Common myeloid progenitor, CD34-positive (primary cell): ENCODE data around the gene CRTC3.
A peak's percentile ranks its signal among the peaks of the same experiment; 100 is the strongest.

Experiments
- CTCF ChIA-PET: fragments of 350-600 bp; sonication (Branson Sonifier 250); formaldehyde crosslinking; loops from one replicate; lab custom pipeline; 2021; ENCODE audit warnings: antibody characterized with exemption; lab: Charles Lee
- POLR2A ChIA-PET: fragments of 350-600 bp; sonication (Branson Sonifier 250); formaldehyde crosslinking; loops from one replicate; lab custom pipeline; 2021; ENCODE audit warnings: antibody characterized with exemption; lab: Charles Lee
- DNase-seq, 3 donors: peaks; one replicate each; pipeline versions ENCODE4 v3.0.0 to v3.0.0-alpha.2; 2013
- H3K27ac ChIP-seq, 2 experiments: 1 replicate in 1 of 2; 2 replicates in 1 of 2; pipeline ENCODE4 v1.7.0; 2013; ENCODE audit warnings: inconsistent platforms in 2 of 2, low read length in 2 of 2, mild to moderate bottlenecking in 2 of 2, low read depth in 1 of 2, moderate library complexity in 1 of 2; ENCODE audit not compliant: severe bottlenecking in 2 of 2, insufficient read depth in 1 of 2, poor library complexity in 1 of 2
- H3K27me3 ChIP-seq, 5 experiments: replicated peaks in 2 of 5; 1 replicate in 3 of 5; 2 replicates in 2 of 5; pipeline versions ENCODE4 v1.6.1 to v1.7.0; 2013; ENCODE audit warnings: low read length in 4 of 5, mild to moderate bottlenecking in 2 of 5, moderate library complexity in 2 of 5, inconsistent platforms in 1 of 5; ENCODE audit not compliant: insufficient read depth in 5 of 5, control insufficient read depth in 4 of 5
- H3K36me3 ChIP-seq, 4 experiments: 1 replicate in 2 of 4; 2 replicates in 2 of 4; pipeline versions ENCODE4 v1.6.1 to v1.7.0; 2013; ENCODE audit warnings: low read length in 3 of 4, control low read depth in 1 of 4, mild to moderate bottlenecking in 1 of 4; ENCODE audit not compliant: control insufficient read depth in 4 of 4, insufficient read depth in 4 of 4
- H3K4me1 ChIP-seq, 4 experiments: 1 replicate in 3 of 4; 2 replicates in 1 of 4; pipeline versions ENCODE4 v1.6.1 to v1.7.1; 2013; ENCODE audit warnings: low read length in 3 of 4, mild to moderate bottlenecking in 3 of 4, control low read depth in 1 of 4, inconsistent platforms in 1 of 4, moderate library complexity in 1 of 4; ENCODE audit not compliant: control insufficient read depth in 4 of 4, insufficient read depth in 4 of 4; ENCODE audit errors: control extremely low read depth in 1 of 4
- H3K4me3 ChIP-seq, 7 experiments: 1 replicate in 4 of 7; 2 replicates in 3 of 7; pipeline versions ENCODE4 v1.5.1 to v1.7.0; 2013; ENCODE audit warnings: mild to moderate bottlenecking in 7 of 7, low read length in 6 of 7, moderate library complexity in 6 of 7, inconsistent platforms in 2 of 7, low read depth in 2 of 7, control low read depth in 1 of 7; ENCODE audit not compliant: insufficient read depth in 4 of 7, control insufficient read depth in 1 of 7; ENCODE audit errors: extremely low read depth in 1 of 7
- H3K9me3 ChIP-seq, 5 experiments: 1 replicate in 4 of 5; 2 replicates in 1 of 5; pipeline versions ENCODE4 v1.6.1 to v1.7.1; 2013; ENCODE audit warnings: low read length in 4 of 5, mild to moderate bottlenecking in 2 of 5, inconsistent platforms in 1 of 5, low read depth in 1 of 5, moderate library complexity in 1 of 5; ENCODE audit not compliant: control insufficient read depth in 4 of 5, insufficient read depth in 2 of 5; ENCODE audit errors: control extremely low read depth in 1 of 5
- WGBS: methylation state at CpG from one replicate; pipeline ENCODE4 v1.1.5; 2013; ENCODE audit not compliant: insufficient coverage; 5-methylcytosine and 5-hydroxymethylcytosine counted together

The CRTC3 gene

GRCh38 chr15:90677807-90678790, 148.4 kb downstream of the CRTC3 start:
- Histone ChIP-seq H3K27me3 (no peaks in the 10 kb centered on the region), H3K36me3 (no peaks in the 10 kb centered on the region), H3K27ac (no peak overlapping the region), H3K4me1 (peaks cover 0 to 9% (median 8%) of the 10 kb centered on the region in 4 experiments), H3K9me3 (no peaks in the 10 kb centered on the region), H3K4me3 (no peak overlapping the region)
- POLR2A ChIA-PET: interaction anchor here (0.6 kb wide), 2 partner anchors 13 to 26 kb away, joined by 3 to 4 read pairs; no protein-coding TSS in a partner anchor
- CTCF ChIA-PET: interaction anchor here (0.7 to 1.9 kb wide), 5 partner anchors 15 to 30 kb away, joined by 3 to 6 read pairs (median 4); no protein-coding TSS in a partner anchor
- DNase-seq: peak in 2 of 3 donors; percentile 63 to 67
- WGBS: 98% methylated on average over 4 of the region's 12 CpGs

- DNase-seq: no peak
- Histone ChIP-seq H3K36me3 (no peaks in the 10 kb centered on the region), H3K27ac (no peak overlapping the region), H3K9me3 (no peaks in the 10 kb centered on the region), H3K4me1 (peaks cover 0 to 16% (median 9%) of the 10 kb centered on the region in 4 experiments), H3K27me3 (no peaks in the 10 kb centered on the region), H3K4me3 (no peak overlapping the region)
- 83% methylated on average over 1 of the region's 3 CpGs for WGBS
- POLR2A ChIA-PET: no interaction called here
- CTCF ChIA-PET: no interaction called here
Observed at GRCh38 chr15:90679959-90680358, 150.2 kb downstream of the CRTC3 start.

- Histone ChIP-seq H3K27ac (no peak overlapping the region), H3K27me3 (no peaks in the 10 kb centered on the region), H3K4me1 (peaks cover 0 to 21% (median 12%) of the 10 kb centered on the region in 4 experiments), H3K4me3 (no peak overlapping the region), H3K36me3 (no peaks in the 10 kb centered on the region), H3K9me3 (no peaks in the 10 kb centered on the region)
- 94% methylated on average over 3 of the region's 6 CpGs for WGBS
- DNase-seq: no peak
- CTCF ChIA-PET: interaction anchor here (0.7 kb wide), 1 partner anchor 75 kb away, joined by 3 read pairs; no protein-coding TSS in a partner anchor
- POLR2A ChIA-PET: no interaction called here
Observed at GRCh38 chr15:90680371-90680935, 150.7 kb downstream of the CRTC3 start.

GRCh38 chr15:90681056-90681455, 151.3 kb downstream of the CRTC3 start:
- DNase-seq: no peak
- Histone ChIP-seq H3K9me3 (no peaks in the 10 kb centered on the region), H3K27me3 (no peaks in the 10 kb centered on the region), H3K4me1 (peaks cover 0 to 27% (median 18%) of the 10 kb centered on the region in 4 experiments), H3K36me3 (no peaks in the 10 kb centered on the region), H3K27ac (no peak overlapping the region), H3K4me3 (no peak overlapping the region)
- POLR2A ChIA-PET: no interaction called here
- CTCF ChIA-PET: interaction anchor here (0.7 to 1.4 kb wide), 2 partner anchors 76 to 137 kb away, joined by 3 read pairs; no protein-coding TSS in a partner anchor
- 100% methylated on average over 1 of the region's 1 CpG for WGBS

GRCh38 chr15:90681480-90681879, 151.8 kb downstream of the CRTC3 start:
- ChIA-PET CTCF (interaction anchor here (0.7 to 1.6 kb wide), 4 partner anchors 76 to 274 kb away, joined by 3 read pairs; no protein-coding TSS in a partner anchor), POLR2A (no interaction called here)
- no peak overlapping the region for H3K27ac ChIP-seq
- no peak overlapping the region for H3K4me3 ChIP-seq
- H3K36me3 ChIP-seq: no peaks in the 10 kb centered on the region
- no peaks in the 10 kb centered on the region for H3K27me3 ChIP-seq
- 100% methylated on average over 8 of the region's 9 CpGs for WGBS
- no peak for DNase-seq
- H3K4me1 ChIP-seq: peaks cover 0 to 32% (median 20%) of the 10 kb centered on the region in 4 experiments
- no peaks in the 10 kb centered on the region for H3K9me3 ChIP-seq

GRCh38 chr15:90683371-90683770, 153.6 kb downstream of the CRTC3 start:
- ChIA-PET CTCF (interaction anchor here (0.9 kb wide), 1 partner anchor 35 kb away, joined by 5 read pairs; no protein-coding TSS in a partner anchor), POLR2A (interaction anchor here (0.6 kb wide), 1 partner anchor 191 kb away, joined by 3 read pairs; no protein-coding TSS in a partner anchor)
- H3K36me3 ChIP-seq: no peaks in the 10 kb centered on the region

More at GRCh38 chr15:90683371-90683770, 153.6 kb downstream of the CRTC3 start:
- H3K9me3 ChIP-seq: no peaks in the 10 kb centered on the region
- DNase-seq: no peak
- WGBS: 100% methylated on average over 3 of the region's 10 CpGs
- H3K27me3 ChIP-seq: no peaks in the 10 kb centered on the region
- H3K4me1 ChIP-seq: peaks cover 8 to 48% (median 27%) of the 10 kb centered on the region in 4 experiments
- H3K4me3 ChIP-seq: no peak overlapping the region
- H3K27ac ChIP-seq: no peak overlapping the region
